AML-193 (cell line): ENCODE results near the gene ZNF570.

Experiments used
- DNase-seq, 2 experiments: peaks; one replicate each; lab custom pipeline; 2025; lab: John Stamatoyannopoulos, UW

Gene ZNF570

DNA sequence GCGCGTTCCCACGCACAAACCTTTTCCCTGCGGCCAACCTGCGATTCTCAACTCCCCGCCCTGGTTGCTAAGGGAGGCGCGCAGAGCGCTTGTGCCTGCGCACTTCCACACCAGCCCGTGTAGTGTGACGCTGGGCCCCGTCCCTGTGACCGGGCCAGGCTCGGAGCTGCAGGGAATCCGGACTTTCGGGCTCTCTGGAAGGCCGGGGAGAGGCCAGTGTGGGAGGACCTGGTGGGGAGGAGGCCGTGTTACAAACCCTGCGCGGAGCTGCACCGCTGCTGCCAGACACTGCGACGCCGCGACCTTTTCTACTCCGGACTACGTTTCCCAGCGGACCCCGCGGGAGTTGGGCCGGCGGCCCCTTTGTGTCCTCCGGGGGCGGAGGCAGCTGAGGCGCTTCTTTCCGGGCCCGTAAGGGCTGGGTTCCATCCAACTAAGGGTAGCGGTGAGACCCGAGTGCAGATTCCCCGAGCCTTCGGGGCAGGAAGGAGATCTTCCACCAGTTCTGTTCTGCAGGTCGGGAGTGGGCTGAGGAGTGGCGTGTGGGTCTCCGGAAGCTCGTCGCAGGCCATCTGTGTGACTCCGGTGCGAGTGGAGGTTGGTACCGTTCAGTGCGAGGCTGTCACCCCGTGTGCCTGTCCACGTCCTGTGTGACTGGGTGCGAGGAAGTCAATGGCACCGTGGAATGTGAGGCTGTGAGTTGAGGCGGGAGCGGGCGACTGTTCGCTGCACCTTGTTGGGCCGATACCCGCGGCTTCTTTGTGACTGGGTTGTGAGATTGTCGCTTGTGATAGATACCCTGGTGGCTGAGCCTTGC lies at the start of gene ZNF570:
TSS of gene ZNF570 (plus strand) at position 396 of the 817 bp plus-strand sequence. CDS start 999 bp downstream, outside the sequence.
- DNase-seq = peak; percentile 82 to 87

DNA sequence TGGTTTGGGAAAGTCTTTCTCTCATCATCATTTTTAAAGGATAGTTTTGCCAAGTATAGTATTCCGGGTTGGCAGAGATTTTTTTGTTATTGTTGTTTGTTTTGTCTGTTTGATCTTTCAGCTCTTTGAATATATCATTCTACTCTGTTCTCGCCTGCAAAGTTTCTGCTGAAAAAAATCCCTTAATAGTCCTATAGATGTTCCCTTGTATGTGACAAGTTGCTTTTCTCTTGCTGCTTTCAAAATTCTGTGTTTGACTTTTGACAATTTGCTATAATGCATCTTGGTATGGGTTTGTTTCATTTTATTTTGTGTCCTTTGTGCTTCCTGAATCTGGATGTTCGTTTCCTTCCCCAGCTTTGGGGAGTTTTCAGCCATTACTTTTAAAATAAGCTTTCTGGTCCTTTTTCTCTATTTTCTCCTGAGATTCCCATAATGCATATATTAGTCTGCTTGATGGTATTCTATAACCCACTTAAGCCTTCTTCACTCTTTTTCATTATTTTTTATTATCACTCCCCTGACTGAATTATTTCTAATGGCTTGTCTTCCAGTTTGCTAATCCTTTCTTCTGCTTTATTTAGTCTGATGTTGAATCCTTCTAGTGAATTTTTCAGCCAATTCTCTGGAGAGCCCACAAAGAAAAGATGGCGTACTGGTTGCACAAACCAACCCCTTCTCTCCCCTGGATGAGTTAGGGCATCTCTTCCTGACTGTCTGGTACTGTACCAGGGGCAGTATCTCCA lies 16.5 kb upstream of the ZNF570 start:
- DNase-seq = no peak

DNA sequence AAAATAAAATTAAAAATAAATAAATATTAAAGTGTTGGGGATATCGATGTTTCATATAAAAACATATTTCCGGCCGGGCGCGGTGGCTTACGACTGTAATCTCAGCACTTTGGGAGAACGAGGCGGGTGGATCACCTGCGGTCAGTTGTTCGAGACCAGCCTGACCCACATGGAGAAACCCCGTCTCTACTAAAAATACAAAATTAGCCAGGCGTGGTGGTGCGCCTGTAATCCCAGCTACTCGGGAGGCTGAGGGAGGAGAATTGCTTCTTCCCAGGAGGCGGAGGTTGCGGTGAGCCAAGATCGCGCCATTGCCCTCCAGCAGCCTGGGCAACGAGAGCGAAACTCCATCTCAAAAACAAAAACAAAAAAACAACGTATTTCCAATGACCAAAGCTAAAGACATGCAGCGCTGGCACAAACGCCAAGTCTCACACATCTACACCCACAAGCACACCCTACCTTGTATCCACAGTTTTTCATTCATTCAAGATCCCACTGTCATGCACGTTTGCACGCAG lies 2.8 kb upstream of the ZNF570 start:
- DNase-seq = no peak

DNA sequence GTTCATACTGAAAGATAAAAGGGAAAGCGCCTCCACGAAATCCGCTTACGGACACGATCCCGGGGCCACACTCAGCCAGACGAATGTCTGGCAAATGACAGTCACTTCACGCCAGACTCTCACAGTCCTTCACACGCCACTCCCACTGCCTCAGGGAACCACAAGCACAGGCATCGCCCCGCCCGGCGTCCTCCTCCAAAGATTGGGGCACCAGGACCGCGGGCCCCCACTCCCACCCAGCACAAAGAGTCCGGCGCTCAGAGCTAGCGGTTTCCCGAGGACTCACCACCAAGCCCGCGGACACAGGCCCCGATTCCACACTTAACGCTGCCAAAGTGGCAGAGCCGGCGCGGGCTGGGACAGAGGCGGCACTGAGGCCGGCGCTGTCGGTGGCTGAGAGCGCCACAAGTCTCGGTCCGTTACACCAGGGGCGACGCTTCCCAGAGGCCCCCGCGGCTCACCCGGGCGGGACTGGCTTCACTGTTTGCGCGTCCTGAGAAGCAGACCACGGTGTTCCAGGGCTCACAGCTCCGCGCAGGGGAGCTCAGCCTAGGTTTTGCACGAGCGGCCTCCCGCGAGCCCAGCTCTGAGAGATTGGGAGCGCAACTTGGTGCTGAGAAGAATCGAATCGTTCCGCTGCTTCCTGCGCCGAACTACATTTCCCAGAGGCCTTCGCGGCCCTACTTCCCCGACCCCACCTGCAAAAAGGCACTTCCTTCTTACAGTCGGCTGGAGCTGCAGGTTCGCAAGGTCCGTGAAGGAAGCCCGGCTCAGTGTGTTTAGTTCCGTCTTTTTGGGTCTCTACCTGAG lies 2.2 kb upstream of the ZNF570 start, which contains the start of gene ZNF569:
TSS of gene ZNF569 (minus strand) at position 647 of the 810 bp plus-strand sequence. CDS start 22,523 bp downstream, outside the sequence.
- DNase-seq = peak; percentile 79 to 89

- DNase-seq = no peak
Measured at GRCh38 chr19:37467608-37468090, 1.5 kb upstream of the ZNF570 start.

GRCh38 chr19:37470216-37470615 lies 1.1 kb downstream of the ZNF570 start:
- DNase-seq = no peak

- no peak for DNase-seq
Measured at GRCh38 chr19:37472165-37472564, 3.0 kb downstream of the ZNF570 start.

- DNase-seq = no peak
Measured at GRCh38 chr19:37484406-37485168, 15.4 kb downstream of the ZNF570 start.

DNA sequence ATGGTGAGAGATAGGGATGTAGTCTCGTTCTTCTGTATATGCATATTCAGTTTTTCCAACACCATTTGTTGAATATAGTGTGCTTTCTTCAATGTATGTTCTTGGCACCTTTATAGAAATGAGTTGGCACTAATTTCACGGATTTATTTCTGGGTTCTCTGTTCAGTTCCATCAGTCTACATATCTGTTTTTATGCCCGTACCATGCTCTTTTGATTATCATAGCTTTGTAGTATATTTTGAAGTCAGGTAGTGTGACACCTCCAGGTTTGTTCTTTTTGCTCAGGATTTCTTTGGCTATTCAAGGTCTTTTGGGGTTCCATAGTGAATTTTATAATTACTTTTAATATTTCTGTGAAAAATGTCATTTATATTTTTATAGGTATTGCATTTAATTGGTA lies 23.1 kb downstream of the ZNF570 start:
- no peak for DNase-seq

- no peak for DNase-seq
Measured at GRCh38 chr19:37505958-37506386, 36.8 kb downstream of the ZNF570 start.

GRCh38 chr19:37506387-37507166 lies 37.4 kb downstream of the ZNF570 start, which contains the start of gene ZNF793:
Gene ZNF793, plus strand, starts transcription at chr19:37506939. Its CDS starts 16,501 bp downstream, at chr19:37523440.
- DNase-seq = no peak

- no peak for DNase-seq
Measured at GRCh38 chr19:37507167-37507464, 38.0 kb downstream of the ZNF570 start.

GRCh38 chr19:37511186-37511585 lies 42.0 kb downstream of the ZNF570 start:
- no peak for DNase-seq

GRCh38 chr19:37511821-37512220 lies 42.7 kb downstream of the ZNF570 start:
- no peak for DNase-seq

DNA sequence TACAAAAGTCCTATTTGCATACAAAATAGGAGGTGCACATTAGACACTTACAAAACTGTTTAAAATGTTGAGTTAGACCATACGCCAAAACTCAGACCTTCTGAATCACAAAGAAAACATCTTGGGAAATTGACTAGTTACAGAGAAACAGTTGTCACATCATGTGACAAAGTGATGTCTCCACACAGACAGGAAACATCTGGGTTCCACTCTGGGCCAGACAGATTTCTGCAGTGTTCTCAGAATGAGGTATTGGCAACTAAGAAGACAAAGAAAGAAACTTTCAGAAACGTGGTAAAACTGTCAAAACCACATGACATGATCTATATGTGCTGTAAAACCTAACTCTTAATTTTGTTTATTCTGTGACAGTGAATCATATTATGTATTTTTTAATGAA lies 44.2 kb downstream of the ZNF570 start:
- no peak for DNase-seq

- no peak for DNase-seq
Measured at GRCh38 chr19:37519890-37520289, 50.7 kb downstream of the ZNF570 start.

- no peak for DNase-seq
Measured at GRCh38 chr19:37537391-37537947, 68.3 kb downstream of the ZNF570 start.
